Fibroblast of lung (primary cell): ENCODE measurements around the gene AMOTL2. TPM values are rescaled to one million over a fixed set of nuclear protein-coding genes. Genes with fewer than 3 reads are reported as not detected.

Experiments used
- DNase-seq, 2 donors: peaks; one replicate each; pipeline versions ENCODE4 v3.0.0 to v3.0.0-alpha.2; 2010; ENCODE audit warnings: low read depth in 2 of 2
- H2AFZ ChIP-seq: 2 replicates; pipeline ENCODE4 v1.5.1; 2012; ENCODE audit warnings: low read length, control low read depth, inconsistent platforms
- H3K27ac ChIP-seq: 2 replicates; pipeline ENCODE4 v1.5.1; 2011; ENCODE audit warnings: low read length, control low read depth; ENCODE audit not compliant: insufficient read depth
- H3K27me3 ChIP-seq: 2 replicates; pipeline ENCODE4 v1.5.1; 2011; ENCODE audit warnings: mild to moderate bottlenecking, low read length; ENCODE audit not compliant: control insufficient read depth, insufficient read depth
- H3K36me3 ChIP-seq: 2 replicates; pipeline ENCODE4 v1.5.1; 2011; ENCODE audit warnings: low read length; ENCODE audit not compliant: control insufficient read depth, insufficient read depth
- H3K4me1 ChIP-seq: 2 replicates; pipeline ENCODE4 v1.5.1; 2011; ENCODE audit warnings: low read length; ENCODE audit not compliant: control insufficient read depth, insufficient read depth; ENCODE audit errors: extremely low read depth
- H3K4me2 ChIP-seq: 2 replicates; pipeline ENCODE4 v1.5.1; 2011; ENCODE audit warnings: low read length, control low read depth; ENCODE audit not compliant: insufficient read depth; ENCODE audit errors: extremely low read depth
- H3K4me3 ChIP-seq, 4 experiments: fragments of 200-600 bp in 1 of 4; sonication (generic) in 1 of 4; replicated peaks in 1 of 4; 2 replicates each; pipeline ENCODE4 v1.5.1; 2011 to 2016; ENCODE audit warnings: low read length in 4 of 4, low read depth in 3 of 4, mild to moderate bottlenecking in 3 of 4, control low read depth in 2 of 4, inconsistent platforms in 1 of 4, mixed read lengths in 1 of 4; ENCODE audit not compliant: insufficient read depth in 1 of 4; ENCODE audit errors: control extremely low read depth in 1 of 4
- H3K79me2 ChIP-seq: 2 replicates; pipeline ENCODE4 v1.5.1; 2012; ENCODE audit warnings: mild to moderate bottlenecking, low read length, inconsistent platforms; ENCODE audit not compliant: control insufficient read depth, insufficient read depth
- H3K9ac ChIP-seq: 2 replicates; pipeline ENCODE4 v1.5.1; 2011; ENCODE audit warnings: mild to moderate bottlenecking, low read length, control low read depth; ENCODE audit not compliant: insufficient read depth
- H3K9me3 ChIP-seq: 2 replicates; pipeline ENCODE4 v1.5.1; 2012; ENCODE audit warnings: low read depth, low read length; ENCODE audit not compliant: control insufficient read depth, insufficient read depth
- H4K20me1 ChIP-seq: 2 replicates; pipeline ENCODE4 v1.5.1; 2011; ENCODE audit warnings: low read length; ENCODE audit not compliant: control insufficient read depth, insufficient read depth; ENCODE audit errors: extremely low read depth
- CTCF ChIP-seq, 2 donors: IDR thresholded peaks in 1 of 2; conservative IDR thresholded peaks in 1 of 2; 1 replicate in 1 of 2; 2 replicates in 1 of 2; pipeline ENCODE4 v1.5.1; 2011 to 2012; ENCODE audit warnings: low read length in 2 of 2, control low read depth in 1 of 2, inconsistent platforms in 1 of 2, low read depth in 1 of 2, mild to moderate bottlenecking in 1 of 2
- EZH2 ChIP-seq: IDR thresholded peaks from 2 replicates; pipeline ENCODE4 v1.5.1; 2012; ENCODE audit warnings: low read length, control low read depth, mild to moderate bottlenecking; ENCODE audit errors: missing control alignments
- polyA plus RNA-seq, 2 donors: library from polyadenylated mRNA; depleted of rRNA in 1 of 2; stranded (reverse) in 1 of 2; unstranded in 1 of 2; fragments of >200 nt; gene quantifications; 2 replicates each; pipeline ENCODE4 v1.2.1, GENCODE V29; 2011 to 2012; ENCODE audit warnings: missing spikeins in 1 of 2
- total RNA-seq: library from RNA; depleted of rRNA; stranded (reverse); fragments of >200 nt; gene quantifications from 2 replicates; pipeline ENCODE4 v1.2.1, GENCODE V29; 2014

Gene AMOTL2
- total and polyA plus RNA-seq, 2 donors (not counting 1 experiment from before 2014, with no cell fraction given) = 74.6 to 97.0 TPM

- Histone ChIP-seq H3K27me3 (no peaks in the 10 kb centered on the region), H3K27ac (peak overlapping the region; percentile 45), H3K4me1 (peaks cover 42% of the 10 kb centered on the region), H3K79me2 (no peaks in the 10 kb centered on the region), H3K9ac (no peak overlapping the region), H3K4me3 (no peak overlapping the region), H4K20me1 (no peaks in the 10 kb centered on the region), H3K9me3 (no peaks in the 10 kb centered on the region), H3K4me2 (no peak overlapping the region), H3K36me3 (no peaks in the 10 kb centered on the region), H2AFZ (no peak overlapping the region)
- peak in 1 of 2 donors; percentile 82 for DNase-seq
- TF ChIP-seq EZH2 = no peak
- no peak for TF ChIP-seq CTCF (conservative IDR thresholded peaks at IDR 0.05 in 1 of 2, IDR thresholded peaks at IDR 0.05 in 1 of 2; ENCODE audit: low read depth in 1 of 2, low read length in 2 of 2)
Observed at GRCh38 chr3:134334231-134334900, 39.9 kb downstream of the AMOTL2 start.

GRCh38 chr3:134333522-134334181 lies 40.6 kb downstream of the AMOTL2 start:
- TF ChIP-seq EZH2 (no peak), CTCF (conservative IDR thresholded peaks at IDR 0.05 in 1 of 2, IDR thresholded peaks at IDR 0.05 in 1 of 2; ENCODE audit: low read depth in 1 of 2, low read length in 2 of 2) (no peak)
- Histone ChIP-seq H3K4me2 (peak overlapping the region; percentile 40), H3K36me3 (no peaks in the 10 kb centered on the region), H2AFZ (peak overlapping the region; percentile 14), H3K79me2 (no peaks in the 10 kb centered on the region), H3K9ac (no peak overlapping the region), H3K4me1 (peaks cover 42% of the 10 kb centered on the region), H3K4me3 (no peak overlapping the region), H3K27me3 (no peaks in the 10 kb centered on the region), H3K27ac (peak overlapping the region; percentile 45), H4K20me1 (no peaks in the 10 kb centered on the region), H3K9me3 (no peaks in the 10 kb centered on the region)
- DNase-seq = peak; percentile 31 to 84

GRCh38 chr3:134332344-134332743 lies 41.9 kb downstream of the AMOTL2 start:
- peaks cover 49% of the 10 kb centered on the region for H3K4me1 ChIP-seq
- H3K36me3 ChIP-seq = no peaks in the 10 kb centered on the region
- no peaks in the 10 kb centered on the region for H3K9me3 ChIP-seq
- no peak overlapping the region for H2AFZ ChIP-seq
- no peaks in the 10 kb centered on the region for H3K79me2 ChIP-seq
- H4K20me1 ChIP-seq = no peaks in the 10 kb centered on the region
- H3K27me3 ChIP-seq = no peaks in the 10 kb centered on the region
- H3K4me2 ChIP-seq = no peak overlapping the region
- no peak for DNase-seq
- H3K4me3 ChIP-seq = no peak overlapping the region
- no peak overlapping the region for H3K9ac ChIP-seq
- TF ChIP-seq CTCF (conservative IDR thresholded peaks at IDR 0.05 in 1 of 2, IDR thresholded peaks at IDR 0.05 in 1 of 2; ENCODE audit: low read depth in 1 of 2, low read length in 2 of 2) (no peak), EZH2 (no peak)
- H3K27ac ChIP-seq = peak overlapping the region; percentile 30
